IPS DF 4.7 (cell line): ENCODE data around the gene SLC10A7.

ENCODE experiments used
- DNase-seq: peaks from one replicate; pipeline ENCODE4 v3.0.0-alpha.2; 2013; ENCODE audit warnings: low spot score; ENCODE audit errors: extremely low read depth

Gene SLC10A7

GRCh38 chr4:146261041-146261440 is 260.7 kb downstream of the SLC10A7 start:
- no peak for DNase-seq

- no peak for DNase-seq
Observed at GRCh38 chr4:146260521-146260920, 261.2 kb downstream of the SLC10A7 start.

GRCh38 chr4:146257511-146257910 is 264.2 kb downstream of the SLC10A7 start:
- DNase-seq: no peak

- no peak for DNase-seq
Observed at GRCh38 chr4:146256328-146256727, 265.4 kb downstream of the SLC10A7 start.

GRCh38 chr4:146255874-146256273 is 265.9 kb downstream of the SLC10A7 start:
- no peak for DNase-seq

GRCh38 chr4:146255463-146255862 is 266.3 kb downstream of the SLC10A7 start:
- no peak for DNase-seq

- no peak for DNase-seq
Observed at GRCh38 chr4:146252969-146253611, 268.6 kb downstream of the SLC10A7 start.

- DNase-seq: no peak
Observed at GRCh38 chr4:146247356-146247755, 274.4 kb downstream of the SLC10A7 start.

- no peak for DNase-seq
Observed at GRCh38 chr4:146246381-146246780, 275.4 kb downstream of the SLC10A7 start.

GRCh38 chr4:146245850-146246249 is 275.9 kb downstream of the SLC10A7 start:
- no peak for DNase-seq

GRCh38 chr4:146245246-146245645 is 276.5 kb downstream of the SLC10A7 start:
- DNase-seq: no peak

- no peak for DNase-seq
Observed at GRCh38 chr4:146244496-146244895, 277.2 kb downstream of the SLC10A7 start.

- no peak for DNase-seq
Observed at GRCh38 chr4:146243883-146244277, 277.9 kb downstream of the SLC10A7 start.

- DNase-seq: no peak
Observed at GRCh38 chr4:146243141-146243882, 278.4 kb downstream of the SLC10A7 start.

GRCh38 chr4:146238107-146238506 is 283.6 kb downstream of the SLC10A7 start:
- DNase-seq: no peak

- no peak for DNase-seq
Observed at GRCh38 chr4:146237092-146237491, 284.6 kb downstream of the SLC10A7 start.

- DNase-seq: no peak
Observed at GRCh38 chr4:146236216-146236615, 285.5 kb downstream of the SLC10A7 start.

- no peak for DNase-seq
Observed at GRCh38 chr4:146235654-146236177, 286.0 kb downstream of the SLC10A7 start.

- DNase-seq: no peak
Observed at GRCh38 chr4:146232131-146232722, 289.5 kb downstream of the SLC10A7 start.

- no peak for DNase-seq
Observed at GRCh38 chr4:146229406-146229805, 292.3 kb downstream of the SLC10A7 start.

- DNase-seq: no peak
Observed at GRCh38 chr4:146224326-146224966, 297.3 kb downstream of the SLC10A7 start.

GRCh38 chr4:146222313-146222712 is 299.4 kb downstream of the SLC10A7 start:
- no peak for DNase-seq
